ENCODE data around the gene TNFRSF1A. TPM values are rescaled to one million over a fixed set of nuclear protein-coding genes. Genes with fewer than 3 reads are reported as not detected.
A peak's percentile ranks its signal among the peaks of the same experiment; 100 is the strongest.
"Not testable (repeated sequence)": the region's sequence is repeated elsewhere in the genome, so short reads cannot be mapped to it uniquely, and the experiment has no call there.

Gene TNFRSF1A
- polyA plus RNA-seq, 1 experiment = 217 TPM

DNA sequence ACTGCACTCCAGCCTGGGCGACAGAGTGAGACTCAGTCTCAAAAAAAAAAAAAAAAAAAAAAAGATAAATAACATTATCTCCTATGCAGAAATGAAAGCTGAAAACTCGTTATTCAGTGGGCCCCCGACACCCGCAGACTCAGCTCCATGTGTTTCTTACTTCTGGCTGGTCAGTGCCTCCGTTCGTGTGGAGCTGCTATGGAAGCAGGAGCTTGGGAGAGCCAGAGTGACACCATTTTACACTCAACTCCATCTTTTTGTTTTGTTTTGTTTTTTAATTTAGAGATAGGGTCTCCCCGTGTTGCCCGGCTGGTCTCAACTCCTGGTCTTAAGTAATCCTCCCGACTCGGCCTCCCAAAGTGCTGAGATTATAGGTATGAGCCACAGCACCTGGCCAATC lies 44.7 kb downstream of the TNFRSF1A start:
- Histone ChIP-seq H3K4me3 (ENCODE audit: low read depth, low read length) (no peak overlapping the region), H3K27me3 (ENCODE audit: control insufficient read depth, insufficient read depth, low read length) (0 out of 2 replicates have a peak, but pooled peaks cover 1% of the 10 kb centered on the region), H3K36me3 (ENCODE audit: control insufficient read depth, insufficient read depth, low read length) (no peaks in the 10 kb centered on the region)
- TF ChIP-seq, protein P1, sequence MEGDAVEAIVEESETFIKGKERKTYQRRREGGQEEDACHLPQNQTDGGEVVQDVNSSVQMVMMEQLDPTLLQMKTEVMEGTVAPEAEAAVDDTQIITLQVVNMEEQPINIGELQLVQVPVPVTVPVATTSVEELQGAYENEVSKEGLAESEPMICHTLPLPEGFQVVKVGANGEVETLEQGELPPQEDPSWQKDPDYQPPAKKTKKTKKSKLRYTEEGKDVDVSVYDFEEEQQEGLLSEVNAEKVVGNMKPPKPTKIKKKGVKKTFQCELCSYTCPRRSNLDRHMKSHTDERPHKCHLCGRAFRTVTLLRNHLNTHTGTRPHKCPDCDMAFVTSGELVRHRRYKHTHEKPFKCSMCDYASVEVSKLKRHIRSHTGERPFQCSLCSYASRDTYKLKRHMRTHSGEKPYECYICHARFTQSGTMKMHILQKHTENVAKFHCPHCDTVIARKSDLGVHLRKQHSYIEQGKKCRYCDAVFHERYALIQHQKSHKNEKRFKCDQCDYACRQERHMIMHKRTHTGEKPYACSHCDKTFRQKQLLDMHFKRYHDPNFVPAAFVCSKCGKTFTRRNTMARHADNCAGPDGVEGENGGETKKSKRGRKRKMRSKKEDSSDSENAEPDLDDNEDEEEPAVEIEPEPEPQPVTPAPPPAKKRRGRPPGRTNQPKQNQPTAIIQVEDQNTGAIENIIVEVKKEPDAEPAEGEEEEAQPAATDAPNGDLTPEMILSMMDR (IDR thresholded peaks at IDR 0.05; ENCODE audit: insufficient read depth, low read depth, low read length) = no peak
- ChIA-PET POLR2A (no interaction called here), CTCF (interaction anchor here (0.6 to 1.5 kb wide), 4 partner anchors 9 to 127 kb away, joined by 3 read pairs; no protein-coding TSS in a partner anchor)
- DNase-seq (ENCODE audit: low read depth) = no peak

DNA sequence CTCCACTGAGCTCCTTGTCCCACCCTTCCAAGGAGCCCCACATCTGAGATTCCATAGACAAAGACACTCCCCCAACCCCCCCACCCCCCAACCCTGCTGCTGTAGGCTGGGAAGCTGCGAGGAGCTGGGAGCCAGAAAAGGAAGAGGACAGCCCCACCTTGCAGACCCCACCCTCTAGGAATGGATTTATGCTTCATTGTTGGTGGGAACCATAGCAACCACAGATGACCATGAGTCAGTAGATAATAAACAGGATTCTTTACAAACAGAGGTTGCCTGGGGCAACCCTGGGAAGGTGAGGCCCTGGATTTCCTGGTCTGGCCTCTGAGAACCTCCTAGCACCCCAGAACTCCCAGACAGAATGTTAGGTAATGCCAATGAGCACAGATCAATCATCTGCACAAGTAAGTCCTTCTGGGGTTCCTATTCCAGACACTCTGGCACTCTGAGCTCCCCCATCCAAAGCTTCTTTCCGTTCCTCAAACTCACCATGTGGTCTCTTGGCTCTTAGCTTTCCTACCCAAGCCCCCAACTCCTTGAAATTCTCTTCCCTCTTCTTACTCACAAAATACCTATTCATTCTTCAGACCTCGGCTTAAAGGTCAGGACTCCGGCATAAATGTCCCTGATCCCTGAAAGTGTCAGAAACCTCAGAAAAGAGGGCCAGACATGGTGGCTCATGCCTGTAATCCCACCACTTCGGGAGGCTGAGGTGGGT lies 46.6 kb downstream of the TNFRSF1A start:
- POLR2A ChIA-PET = no interaction called here
- TF ChIP-seq, protein P1 (IDR thresholded peaks at IDR 0.05; ENCODE audit: insufficient read depth, low read depth, low read length) = no peak
- Histone ChIP-seq H3K27me3 (ENCODE audit: control insufficient read depth, insufficient read depth, low read length) (no peaks in the 10 kb centered on the region), H3K4me3 (ENCODE audit: low read depth, low read length) (no peak overlapping the region), H3K36me3 (ENCODE audit: control insufficient read depth, insufficient read depth, low read length) (no peaks in the 10 kb centered on the region)
- CTCF ChIA-PET = interaction anchor here (0.9 to 1.2 kb wide), 4 partner anchors 10 to 258 kb away, joined by 3 to 7 read pairs (median 4); no protein-coding TSS in a partner anchor
- peak; percentile 85 for DNase-seq (ENCODE audit: low read depth)

DNA sequence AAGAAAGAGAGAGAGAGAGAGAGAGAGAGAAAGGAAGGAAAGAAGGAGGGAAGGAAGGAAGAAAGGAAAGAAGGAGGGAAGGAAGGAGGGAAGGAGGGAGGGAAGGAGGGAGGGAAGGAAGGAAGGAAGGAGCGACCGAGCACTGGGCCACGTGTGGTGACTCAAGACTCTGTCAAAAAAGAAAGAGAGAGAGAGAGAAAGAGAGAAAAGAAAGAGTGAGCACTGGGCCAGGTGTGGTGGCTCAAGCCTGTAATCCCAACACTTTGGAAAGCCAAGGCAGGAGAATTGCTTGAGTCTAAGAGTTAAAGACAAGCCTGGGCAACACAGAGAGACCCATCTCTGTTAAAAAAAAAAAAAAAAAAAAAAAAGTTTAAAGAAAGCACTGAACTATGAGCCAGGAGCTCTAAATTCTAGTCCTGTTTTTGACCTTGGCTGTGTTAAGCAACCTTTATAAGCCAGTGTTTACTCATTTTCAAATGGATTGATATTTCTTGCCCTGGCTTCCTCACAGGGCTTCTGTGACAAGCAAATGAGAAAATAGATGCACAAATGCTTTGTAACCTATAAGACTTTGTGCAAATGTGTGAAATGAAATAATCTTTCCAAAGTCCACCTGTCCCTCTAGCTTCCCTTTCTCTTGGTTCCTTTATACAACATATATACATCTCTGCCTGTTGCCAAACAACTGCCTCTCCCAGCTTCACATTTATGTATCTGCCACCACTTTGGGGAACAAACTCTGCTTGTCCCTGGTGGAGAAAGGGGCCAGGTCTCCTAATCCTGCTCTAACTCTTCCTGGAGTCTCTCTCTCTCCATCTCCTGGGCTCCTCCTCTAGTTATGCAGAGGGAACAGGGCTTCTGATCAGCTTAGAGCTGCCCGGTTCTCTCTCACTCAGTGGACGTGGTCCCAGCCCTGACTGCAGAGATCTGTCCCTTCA lies 47.5 kb downstream of the TNFRSF1A start:
- H3K27me3 ChIP-seq (ENCODE audit: control insufficient read depth, insufficient read depth, low read length) = no peaks in the 10 kb centered on the region
- POLR2A ChIA-PET = no interaction called here
- H3K36me3 ChIP-seq (ENCODE audit: control insufficient read depth, insufficient read depth, low read length) = no peaks in the 10 kb centered on the region
- CTCF ChIA-PET = interaction anchor here (0.7 to 1.2 kb wide), 6 partner anchors 11 to 257 kb away, joined by 3 to 7 read pairs (median 3); no protein-coding TSS in a partner anchor
- H3K4me3 ChIP-seq (ENCODE audit: low read depth, low read length) = no peak overlapping the region
- no peak for DNase-seq (ENCODE audit: low read depth)
- TF ChIP-seq, protein P1 (IDR thresholded peaks at IDR 0.05; ENCODE audit: insufficient read depth, low read depth, low read length) = no peak

DNA sequence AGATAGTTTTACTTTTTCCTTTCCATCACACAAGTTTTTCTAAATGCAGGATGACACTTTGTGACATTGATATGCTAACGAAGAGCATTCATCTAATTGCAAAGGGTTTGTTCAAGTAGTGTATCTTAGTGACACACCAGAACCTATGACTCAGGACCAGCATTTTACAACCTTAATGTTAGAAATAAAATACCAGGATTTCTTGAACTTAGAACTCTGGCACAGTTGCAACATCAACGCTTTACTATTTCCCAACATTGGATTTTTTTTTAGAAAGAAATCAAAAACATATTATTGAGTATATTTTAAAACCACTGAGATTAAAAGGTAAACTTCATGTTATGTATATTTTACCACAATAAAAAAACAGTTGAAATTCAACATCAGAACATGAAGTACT lies 49.3 kb downstream of the TNFRSF1A start:
- TF ChIP-seq, protein P1 (IDR thresholded peaks at IDR 0.05; ENCODE audit: insufficient read depth, low read depth, low read length) = no peak
- H3K27me3 ChIP-seq (ENCODE audit: control insufficient read depth, insufficient read depth, low read length) = no peaks in the 10 kb centered on the region
- DNase-seq (ENCODE audit: low read depth) = peak; percentile 67
- ChIA-PET POLR2A (no interaction called here), CTCF (interaction anchor here (0.7 to 0.8 kb wide), 2 partner anchors 41 to 230 kb away, joined by 3 read pairs; no protein-coding TSS in a partner anchor)
- H3K4me3 ChIP-seq (ENCODE audit: low read depth, low read length) = no peak overlapping the region
- H3K36me3 ChIP-seq (ENCODE audit: control insufficient read depth, insufficient read depth, low read length) = no peaks in the 10 kb centered on the region

DNA sequence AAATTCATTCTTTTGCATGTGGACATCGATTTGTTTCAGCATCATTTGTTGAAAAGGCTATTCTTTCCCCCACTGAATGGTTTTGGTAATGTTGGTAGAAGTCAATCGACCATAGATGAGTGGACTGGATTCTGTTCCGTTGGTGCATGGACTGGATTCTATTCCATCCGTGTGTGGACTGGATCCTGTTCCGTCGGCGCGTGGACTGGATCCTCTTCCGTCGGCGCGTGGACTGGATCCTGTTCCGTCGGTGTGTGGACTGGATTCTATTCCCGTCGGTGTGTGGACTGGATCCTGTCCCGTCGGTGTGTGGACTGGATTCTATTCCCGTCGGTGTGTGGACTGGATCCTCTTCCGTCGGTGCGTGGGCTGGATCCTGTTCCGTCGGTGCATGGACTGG lies 52.0 kb downstream of the TNFRSF1A start:
- DNase-seq (ENCODE audit: low read depth); H3K4me3 ChIP-seq (ENCODE audit: low read depth, low read length); H3K36me3 ChIP-seq (ENCODE audit: control insufficient read depth, insufficient read depth, low read length); POLR2A ChIA-PET; H3K27me3 ChIP-seq (ENCODE audit: control insufficient read depth, insufficient read depth, low read length): not testable (repeated sequence)
- CTCF ChIA-PET = interaction anchor here (2.6 kb wide), 1 partner anchor 18 kb away, joined by 7 read pairs; no protein-coding TSS in a partner anchor

DNA sequence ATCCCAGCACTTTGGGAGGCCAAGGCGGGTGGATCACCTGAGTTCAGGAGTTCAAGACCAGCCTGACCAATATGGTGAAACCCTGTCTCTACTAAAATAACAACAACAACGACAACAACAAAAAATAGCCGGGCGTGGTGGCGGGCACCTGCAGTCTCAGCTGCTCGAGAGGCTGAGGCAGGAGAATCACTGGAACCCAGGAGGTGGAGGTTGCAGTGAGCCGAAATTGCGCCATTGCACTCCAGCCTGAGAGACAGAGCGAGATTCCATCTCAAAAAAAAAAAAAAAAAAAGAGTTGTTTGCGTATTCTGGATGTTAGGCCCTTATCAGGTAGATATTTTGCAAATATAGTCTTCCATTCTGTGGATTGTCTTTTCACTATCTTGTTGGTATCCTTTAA lies 52.8 kb downstream of the TNFRSF1A start:
- POLR2A ChIA-PET; DNase-seq (ENCODE audit: low read depth); H3K36me3 ChIP-seq (ENCODE audit: control insufficient read depth, insufficient read depth, low read length); H3K27me3 ChIP-seq (ENCODE audit: control insufficient read depth, insufficient read depth, low read length); H3K4me3 ChIP-seq (ENCODE audit: low read depth, low read length): not testable (repeated sequence)
- CTCF ChIA-PET = interaction anchor here (2.6 kb wide), 1 partner anchor 18 kb away, joined by 7 read pairs; no protein-coding TSS in a partner anchor

Data from BJ (cell line).